Testis (tissue), 2 donors: ENCODE measurements around the gene HDAC1.

ENCODE experiments used
- POLR2A ChIP-seq: fragments of 450-650 bp; IDR thresholded peaks from one replicate; pipeline ENCODE4 v1.6.1; 2017; ENCODE audit warnings: antibody characterized with exemption, mild to moderate bottlenecking, moderate library complexity
- TF ChIP-seq, protein P1 (sequence below), 3 experiments: fragments of 450-650 bp in 2 of 3; fragments of 200-600 bp in 1 of 3; sonication (generic) in 1 of 3; IDR thresholded peaks; one replicate each; pipeline ENCODE4 v1.5.1; 2016 to 2019; ENCODE audit warnings: antibody characterized with exemption in 3 of 3, mild to moderate bottlenecking in 2 of 3, moderate library complexity in 1 of 3

DNA sequence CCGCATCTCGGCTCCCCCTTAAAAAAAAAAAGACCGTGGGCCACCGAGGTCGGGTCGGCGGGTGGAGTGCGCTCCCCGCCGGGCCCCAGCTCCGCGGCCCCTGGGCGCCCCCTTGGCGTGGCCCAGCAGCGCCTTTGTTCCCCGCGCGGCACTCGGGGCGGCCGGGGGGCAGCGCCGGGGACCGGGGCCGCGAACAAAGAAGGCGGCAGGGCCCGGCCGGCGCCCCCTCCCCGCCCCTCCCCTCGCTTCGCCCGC, 43.6 kb downstream of the HDAC1 start:
- no peak for TF ChIP-seq POLR2A
- TF ChIP-seq, protein P1, sequence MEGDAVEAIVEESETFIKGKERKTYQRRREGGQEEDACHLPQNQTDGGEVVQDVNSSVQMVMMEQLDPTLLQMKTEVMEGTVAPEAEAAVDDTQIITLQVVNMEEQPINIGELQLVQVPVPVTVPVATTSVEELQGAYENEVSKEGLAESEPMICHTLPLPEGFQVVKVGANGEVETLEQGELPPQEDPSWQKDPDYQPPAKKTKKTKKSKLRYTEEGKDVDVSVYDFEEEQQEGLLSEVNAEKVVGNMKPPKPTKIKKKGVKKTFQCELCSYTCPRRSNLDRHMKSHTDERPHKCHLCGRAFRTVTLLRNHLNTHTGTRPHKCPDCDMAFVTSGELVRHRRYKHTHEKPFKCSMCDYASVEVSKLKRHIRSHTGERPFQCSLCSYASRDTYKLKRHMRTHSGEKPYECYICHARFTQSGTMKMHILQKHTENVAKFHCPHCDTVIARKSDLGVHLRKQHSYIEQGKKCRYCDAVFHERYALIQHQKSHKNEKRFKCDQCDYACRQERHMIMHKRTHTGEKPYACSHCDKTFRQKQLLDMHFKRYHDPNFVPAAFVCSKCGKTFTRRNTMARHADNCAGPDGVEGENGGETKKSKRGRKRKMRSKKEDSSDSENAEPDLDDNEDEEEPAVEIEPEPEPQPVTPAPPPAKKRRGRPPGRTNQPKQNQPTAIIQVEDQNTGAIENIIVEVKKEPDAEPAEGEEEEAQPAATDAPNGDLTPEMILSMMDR (IDR thresholded peaks at IDR 0.05) = no peak
